Measurements from ENCODE around the gene TBX19.

DNA sequence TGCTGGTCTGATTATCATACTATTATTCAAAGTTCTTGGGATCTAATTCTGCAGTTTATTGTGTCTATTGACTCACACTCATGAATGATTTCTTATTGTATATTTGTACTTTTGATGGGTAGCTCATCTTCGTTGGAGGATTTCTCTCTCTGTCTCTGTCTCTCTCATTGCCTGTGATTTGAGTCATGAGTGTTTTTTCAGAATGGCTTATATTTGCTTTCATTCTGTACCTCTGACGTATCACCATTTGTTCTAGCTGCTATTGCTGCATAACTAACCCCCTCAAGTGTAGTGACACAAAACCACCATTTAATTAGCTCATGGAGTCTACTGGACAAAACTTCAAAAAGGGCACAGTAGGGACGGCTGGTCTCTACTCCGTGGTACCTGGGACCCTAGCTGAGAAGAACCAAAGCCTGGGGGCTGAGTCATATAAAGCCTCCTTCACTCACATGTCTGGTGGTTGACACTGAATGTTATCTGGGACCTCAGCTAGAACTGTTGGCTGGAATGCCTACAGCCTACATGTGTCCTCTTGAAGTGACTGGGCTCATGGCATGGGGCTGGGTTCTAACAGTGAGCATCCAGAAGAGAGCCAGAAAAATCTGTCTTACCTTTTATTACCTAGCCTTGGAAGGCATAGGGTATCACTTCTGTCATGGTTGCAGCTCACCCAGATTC, 44.2 kb downstream of the TBX19 start:
- TF ChIP-seq, protein P1, sequence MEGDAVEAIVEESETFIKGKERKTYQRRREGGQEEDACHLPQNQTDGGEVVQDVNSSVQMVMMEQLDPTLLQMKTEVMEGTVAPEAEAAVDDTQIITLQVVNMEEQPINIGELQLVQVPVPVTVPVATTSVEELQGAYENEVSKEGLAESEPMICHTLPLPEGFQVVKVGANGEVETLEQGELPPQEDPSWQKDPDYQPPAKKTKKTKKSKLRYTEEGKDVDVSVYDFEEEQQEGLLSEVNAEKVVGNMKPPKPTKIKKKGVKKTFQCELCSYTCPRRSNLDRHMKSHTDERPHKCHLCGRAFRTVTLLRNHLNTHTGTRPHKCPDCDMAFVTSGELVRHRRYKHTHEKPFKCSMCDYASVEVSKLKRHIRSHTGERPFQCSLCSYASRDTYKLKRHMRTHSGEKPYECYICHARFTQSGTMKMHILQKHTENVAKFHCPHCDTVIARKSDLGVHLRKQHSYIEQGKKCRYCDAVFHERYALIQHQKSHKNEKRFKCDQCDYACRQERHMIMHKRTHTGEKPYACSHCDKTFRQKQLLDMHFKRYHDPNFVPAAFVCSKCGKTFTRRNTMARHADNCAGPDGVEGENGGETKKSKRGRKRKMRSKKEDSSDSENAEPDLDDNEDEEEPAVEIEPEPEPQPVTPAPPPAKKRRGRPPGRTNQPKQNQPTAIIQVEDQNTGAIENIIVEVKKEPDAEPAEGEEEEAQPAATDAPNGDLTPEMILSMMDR (IDR thresholded peaks at IDR 0.05 in 4 of 5, conservative IDR thresholded peaks at IDR 0.05 in 1 of 5): no peak
- TF ChIP-seq POLR2A (IDR thresholded peaks at IDR 0.05): no peak
